HG03025 (cell line): ENCODE results near the gene FBLN1.

Experiments
- ATAC-seq: cut with Tn5 transposase; IDR thresholded peaks from one replicate; pipeline ENCODE4 v1.9.1; 2021; ENCODE audit warnings: mild to moderate bottlenecking, moderate library complexity; ENCODE audit not compliant: unreplicated experiment, low FRiP score

Gene FBLN1

DNA sequence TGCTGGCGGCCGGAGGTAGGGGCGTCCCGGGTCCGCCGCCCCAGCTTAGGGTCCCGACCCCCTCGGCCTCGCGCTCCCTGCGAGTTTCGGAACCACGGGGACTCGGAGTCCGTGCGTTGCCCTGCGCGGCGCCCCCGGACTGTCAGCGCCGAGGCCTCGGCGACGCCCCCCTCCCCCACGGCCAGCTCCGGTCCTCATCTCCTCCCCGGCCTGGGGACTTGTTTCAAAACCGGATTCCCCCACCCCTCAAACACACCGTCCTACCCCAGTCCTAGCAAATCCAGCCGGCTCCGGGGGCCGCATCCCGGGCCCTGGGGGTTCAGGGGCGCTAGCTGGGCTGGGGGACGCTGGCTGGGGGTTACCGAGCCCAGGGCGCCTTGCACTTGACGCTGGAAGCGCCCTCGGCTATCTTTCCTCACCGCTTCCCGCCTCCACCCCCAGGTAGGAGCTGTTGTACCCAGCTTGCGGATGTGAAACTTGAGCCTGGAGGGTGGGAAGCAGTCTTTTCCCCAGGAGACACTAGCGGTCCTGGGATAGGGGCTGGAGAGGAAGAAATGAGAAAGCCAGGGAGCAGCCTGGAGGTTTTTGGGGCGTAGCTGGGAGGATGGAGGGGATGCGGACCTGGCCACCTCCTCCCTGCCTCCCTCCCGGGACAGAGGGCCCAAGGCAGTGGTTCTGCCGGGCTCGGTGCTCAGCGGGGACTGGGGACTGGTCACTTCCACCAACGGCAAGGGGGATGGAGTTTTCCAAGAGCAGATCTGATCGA, 550 bp downstream of the FBLN1 start:
- no peak for ATAC-seq

DNA sequence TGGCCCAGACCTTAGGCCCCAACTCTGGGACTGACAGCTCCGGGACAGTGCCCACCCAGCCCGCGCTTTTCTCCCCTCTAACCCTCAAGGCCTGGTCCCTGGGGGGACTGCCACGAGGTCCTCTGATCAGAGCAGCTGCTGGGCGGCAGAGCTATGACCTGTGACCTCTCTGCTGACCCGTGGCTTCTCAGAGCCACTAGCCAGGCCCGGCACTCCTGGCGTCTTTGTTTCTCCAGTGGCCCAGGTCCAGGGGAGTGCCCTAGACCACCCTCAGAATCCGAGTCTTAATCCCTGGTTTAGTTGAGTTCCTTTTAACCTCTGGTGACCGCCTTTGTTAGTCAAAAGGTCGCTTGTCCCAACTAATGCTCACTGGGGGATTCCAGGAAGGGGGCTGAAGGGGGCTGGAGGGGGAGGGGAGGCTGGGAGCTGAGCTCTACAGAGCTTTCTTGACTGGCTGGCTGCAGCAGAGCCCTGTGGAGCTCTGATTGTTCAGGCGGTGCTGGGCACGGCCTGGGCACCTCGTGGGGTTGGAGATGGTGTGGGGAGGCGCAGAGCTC, 1.2 kb downstream of the FBLN1 start:
- ATAC-seq = no peak

DNA sequence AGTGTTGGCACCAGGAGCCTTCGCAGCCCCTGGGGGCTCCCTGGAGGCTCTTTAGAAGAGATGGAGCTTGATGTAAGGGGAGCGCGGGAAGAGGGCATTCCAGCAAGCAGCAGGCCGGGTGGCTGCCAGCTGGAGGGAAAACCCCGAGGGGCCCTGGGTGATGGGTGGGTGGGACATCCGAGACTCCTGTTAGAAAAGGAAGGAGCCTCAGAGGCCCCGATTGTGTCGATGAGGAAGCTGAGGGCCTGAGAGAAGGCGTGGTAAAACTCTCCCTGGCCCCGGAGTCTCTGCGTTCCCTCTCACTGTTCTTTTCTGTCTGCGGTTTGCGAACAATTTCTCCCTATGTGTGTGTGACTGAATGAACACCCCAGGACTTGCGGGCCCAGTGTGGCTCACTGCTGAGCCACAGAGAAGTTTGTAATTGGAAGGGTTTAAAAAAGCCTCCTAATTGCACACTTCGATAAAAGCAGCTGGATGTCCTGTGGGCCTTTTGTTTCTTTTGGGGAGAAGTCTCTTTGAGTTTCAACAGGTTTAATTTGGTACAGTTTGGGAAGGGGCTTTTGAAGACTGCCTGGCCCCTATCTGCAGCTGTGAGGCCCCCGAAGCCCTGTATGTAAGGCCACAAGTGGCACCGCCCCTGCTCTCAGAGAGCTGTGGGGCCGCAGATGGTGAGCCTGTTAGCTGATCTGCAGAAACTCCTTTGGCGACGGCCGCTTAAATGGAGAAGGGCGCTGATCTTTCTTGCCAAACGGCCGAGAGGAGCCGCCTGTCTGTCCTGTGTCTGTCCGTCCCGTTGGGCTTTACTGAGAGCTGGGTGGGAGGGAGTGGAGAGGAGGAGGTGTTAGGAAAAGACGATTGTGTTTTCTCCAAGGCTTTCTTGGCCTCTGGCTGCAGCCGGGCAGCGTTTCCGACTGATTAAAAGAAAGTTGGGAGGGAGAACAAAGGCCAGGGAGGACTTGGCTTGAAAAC, 2.0 kb downstream of the FBLN1 start:
- ATAC-seq = no peak

DNA sequence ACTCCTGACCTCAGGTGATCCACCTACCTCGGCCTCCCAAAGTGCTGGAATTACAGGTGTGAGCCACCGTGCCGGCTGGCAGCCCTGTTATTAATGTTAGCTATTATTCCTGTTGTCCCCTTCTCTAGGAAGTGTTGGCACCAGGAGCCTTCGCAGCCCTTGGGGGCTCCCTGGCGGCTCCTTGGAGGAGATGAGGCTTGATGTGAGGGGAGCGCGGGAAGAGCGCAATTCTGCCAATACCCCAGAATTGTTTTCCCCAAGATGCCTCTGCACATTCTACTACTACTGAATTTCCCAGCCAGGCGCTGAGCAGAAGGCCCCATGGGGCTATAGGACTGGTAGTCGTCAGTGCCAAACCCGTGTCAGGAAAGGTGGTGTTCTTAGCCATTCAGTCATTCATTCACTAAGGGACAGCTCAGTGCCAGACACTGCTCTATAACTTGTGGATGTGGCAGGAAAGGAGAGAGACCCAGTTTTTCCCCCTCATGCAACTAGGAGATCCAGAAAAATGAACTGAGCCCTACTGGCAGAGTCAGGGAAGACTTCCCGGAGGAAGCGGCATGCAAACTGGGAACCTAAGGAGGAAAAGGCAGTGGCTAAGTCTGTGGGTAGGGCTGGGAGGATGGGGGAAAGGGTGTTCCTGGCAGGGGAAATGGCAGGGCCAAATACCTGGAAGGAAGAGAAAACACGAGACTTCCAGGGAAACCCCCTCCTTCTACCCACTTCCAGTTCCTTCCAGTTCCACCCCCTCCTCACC, 3.5 kb downstream of the FBLN1 start:
- no peak for ATAC-seq

DNA sequence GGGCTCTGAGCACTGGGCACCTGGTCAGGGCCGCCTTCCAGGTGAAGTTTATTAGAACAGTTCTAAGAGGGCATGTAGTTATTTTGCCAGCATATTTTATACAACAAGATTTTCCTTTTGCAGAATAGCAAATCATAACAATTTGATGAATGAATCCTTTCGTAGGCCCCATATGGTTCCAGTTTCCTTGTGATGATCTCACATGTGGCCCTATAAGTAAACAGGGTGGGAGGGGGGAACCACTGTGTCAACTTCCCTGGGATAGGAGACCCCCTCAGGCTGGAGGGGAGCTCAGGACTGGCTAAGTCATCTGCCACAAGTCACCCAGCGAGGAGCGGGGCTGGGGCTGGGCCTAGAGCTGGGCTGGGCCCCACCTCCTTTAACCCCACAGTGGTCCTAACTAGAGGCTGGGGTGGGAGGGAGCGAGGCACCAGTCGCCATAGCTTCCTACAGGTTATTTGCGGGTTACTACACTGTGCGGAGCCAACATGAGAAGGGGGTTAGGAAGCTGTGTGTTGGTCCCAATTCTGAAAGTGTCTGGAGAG, 4.2 kb downstream of the FBLN1 start:
- no peak for ATAC-seq

DNA sequence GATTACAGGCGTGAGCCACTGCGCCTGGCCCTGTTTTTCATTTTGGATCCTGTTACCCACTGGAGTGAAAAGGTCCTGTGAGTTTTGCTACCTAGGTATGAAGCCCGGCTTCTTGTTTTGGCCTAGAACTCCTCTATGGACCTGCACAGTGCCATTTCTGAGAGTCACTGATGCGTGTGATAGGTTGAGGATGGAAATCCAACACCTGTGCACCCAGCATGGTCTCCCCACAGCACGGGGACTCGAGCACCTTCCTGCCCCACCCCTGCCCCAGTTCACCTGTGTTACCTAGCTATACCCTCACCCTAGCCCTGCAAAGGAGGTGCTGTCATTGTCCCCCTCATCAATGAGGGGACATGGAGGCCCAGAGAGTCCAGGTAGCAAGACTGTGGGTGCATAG, 5.1 kb downstream of the FBLN1 start:
- ATAC-seq = no peak

DNA sequence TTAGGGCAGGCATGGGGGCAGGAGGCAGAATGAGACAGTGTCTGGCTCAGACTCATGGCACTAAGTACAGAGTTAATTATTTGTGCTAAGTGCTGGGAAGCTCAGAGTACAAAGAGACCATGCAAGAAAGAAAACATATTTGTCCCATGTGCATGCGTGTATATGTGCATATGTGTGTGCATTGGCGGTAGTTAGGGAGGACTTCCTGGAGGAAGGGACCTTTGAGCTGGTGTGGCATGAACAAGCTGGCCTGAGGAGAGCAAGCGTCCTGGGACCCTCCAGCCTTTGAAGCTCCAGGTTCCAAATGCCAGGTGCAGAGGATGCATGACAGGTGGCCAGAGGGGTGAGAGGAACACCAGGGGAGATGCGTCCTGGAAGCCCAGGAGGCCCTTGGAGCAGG, 6.1 kb downstream of the FBLN1 start:
- no peak for ATAC-seq

DNA sequence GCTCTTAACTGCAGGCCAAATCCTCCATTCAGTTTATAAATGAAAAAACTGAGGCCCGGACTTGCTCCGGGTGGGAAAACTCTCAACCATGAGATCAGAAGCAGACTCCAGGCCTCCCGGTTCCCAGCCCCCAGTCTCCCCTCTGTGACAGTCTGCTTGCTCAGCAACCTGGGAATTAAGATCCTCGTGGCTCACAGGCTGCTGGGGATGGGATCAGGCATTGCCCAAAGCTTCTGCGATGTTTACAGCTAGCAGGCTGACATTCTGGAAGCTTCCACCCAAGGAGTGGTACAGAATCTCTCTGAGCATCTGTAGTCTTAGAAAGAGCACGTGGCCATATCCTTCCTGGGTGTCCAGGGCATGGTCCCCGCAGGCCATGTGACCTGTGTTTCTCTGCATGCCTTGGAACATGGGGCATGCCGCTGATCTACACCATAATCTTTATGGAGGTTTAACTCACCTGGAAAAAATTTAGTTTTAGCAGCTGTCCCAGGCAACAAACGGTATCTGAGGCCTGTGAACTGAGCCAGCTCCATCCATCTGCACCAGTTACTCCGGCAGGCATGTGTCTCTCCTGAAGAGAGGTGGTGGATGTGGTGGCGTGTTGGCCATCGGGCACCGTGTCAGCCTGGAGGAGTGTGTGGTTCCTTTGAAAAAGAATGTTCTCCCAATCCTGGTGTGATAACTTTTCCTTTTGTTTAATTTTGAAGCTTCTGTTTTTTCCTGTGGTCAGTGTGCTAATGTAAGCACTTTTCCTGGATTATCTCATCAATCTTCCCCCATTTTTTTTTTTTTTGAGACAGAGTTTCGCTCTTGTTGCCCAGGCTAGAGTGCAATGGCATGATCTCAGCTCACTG, 7.9 kb downstream of the FBLN1 start:
- no peak for ATAC-seq

DNA sequence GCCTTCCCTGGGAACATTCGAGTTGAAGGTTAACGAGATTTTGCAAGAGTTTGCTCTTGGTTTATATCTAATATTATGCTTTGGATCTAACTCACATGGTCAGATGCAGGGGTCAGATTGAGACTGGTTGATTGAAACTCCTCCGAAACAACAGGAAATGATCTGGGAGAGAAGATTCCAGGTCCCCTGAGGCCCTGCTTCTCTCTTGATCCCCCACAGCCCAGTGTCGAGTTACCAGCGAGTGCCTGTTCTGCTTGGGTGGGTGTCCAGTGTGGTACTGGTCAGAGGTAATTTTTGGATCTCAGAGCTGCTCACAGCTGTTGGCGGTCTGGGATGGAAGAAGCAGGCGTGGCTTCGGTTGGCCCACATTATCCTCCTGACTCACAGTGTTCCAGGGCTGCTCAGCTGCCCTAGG, 9.2 kb downstream of the FBLN1 start:
- ATAC-seq = no peak

DNA sequence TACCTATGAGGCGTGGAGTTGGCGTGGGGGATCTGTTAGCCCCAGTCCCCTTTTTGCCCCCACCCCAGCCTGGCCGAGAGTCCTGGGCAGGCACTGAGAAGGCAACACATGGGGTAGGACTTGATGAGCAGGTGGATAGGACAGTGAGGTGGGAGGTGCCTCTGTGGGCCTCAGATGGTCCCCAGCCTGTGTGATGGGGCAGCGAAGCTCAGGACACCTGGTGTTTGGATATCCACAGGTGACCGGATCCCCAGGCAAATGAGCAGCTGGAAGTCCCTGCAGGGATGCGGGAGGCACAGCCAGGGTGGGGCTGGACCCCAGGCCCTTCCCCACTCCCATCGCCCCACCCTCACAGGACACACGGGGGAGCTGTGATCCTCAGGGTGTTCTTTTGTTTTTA, 9.7 kb downstream of the FBLN1 start:
- no peak for ATAC-seq

DNA sequence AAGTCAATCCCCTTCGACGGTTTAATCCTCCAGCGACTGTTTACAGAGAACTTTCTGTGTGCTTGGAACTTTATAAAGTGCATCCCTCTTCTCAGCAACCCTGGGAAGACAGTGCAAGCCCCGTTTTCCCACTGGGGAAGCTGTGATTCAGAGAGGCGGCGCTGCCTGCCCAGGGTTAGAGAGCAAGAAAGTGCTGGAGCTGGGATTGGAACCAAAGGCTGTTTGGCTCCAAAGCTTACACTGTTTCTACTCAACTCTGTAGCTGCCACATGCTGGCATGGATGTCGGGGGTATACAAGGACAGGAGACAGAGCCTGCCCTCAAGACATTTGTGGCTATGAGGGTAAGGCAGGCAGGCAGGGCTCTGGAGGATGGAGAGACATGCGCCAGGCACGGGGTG, 13.0 kb downstream of the FBLN1 start:
- ATAC-seq = no peak

DNA sequence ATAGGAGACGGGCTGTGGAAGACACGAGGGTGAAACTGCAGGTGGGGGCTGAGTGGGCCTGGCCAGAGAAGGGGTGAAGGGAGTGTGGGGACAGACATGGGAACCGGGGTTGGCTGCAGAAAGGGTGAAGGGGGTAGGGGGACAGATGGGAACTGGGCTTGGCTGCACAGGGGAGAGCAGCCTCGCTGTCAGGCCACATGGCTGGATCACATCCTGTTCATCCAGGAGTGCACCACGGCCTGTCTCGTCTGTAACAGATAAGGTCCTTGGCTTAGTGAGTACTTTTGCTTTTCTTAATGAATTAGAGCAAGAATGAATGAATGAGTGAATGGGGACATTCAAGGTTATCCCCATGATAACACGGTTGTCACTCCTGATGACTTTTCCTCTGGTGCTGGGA, 13.5 kb downstream of the FBLN1 start:
- ATAC-seq = no peak

DNA sequence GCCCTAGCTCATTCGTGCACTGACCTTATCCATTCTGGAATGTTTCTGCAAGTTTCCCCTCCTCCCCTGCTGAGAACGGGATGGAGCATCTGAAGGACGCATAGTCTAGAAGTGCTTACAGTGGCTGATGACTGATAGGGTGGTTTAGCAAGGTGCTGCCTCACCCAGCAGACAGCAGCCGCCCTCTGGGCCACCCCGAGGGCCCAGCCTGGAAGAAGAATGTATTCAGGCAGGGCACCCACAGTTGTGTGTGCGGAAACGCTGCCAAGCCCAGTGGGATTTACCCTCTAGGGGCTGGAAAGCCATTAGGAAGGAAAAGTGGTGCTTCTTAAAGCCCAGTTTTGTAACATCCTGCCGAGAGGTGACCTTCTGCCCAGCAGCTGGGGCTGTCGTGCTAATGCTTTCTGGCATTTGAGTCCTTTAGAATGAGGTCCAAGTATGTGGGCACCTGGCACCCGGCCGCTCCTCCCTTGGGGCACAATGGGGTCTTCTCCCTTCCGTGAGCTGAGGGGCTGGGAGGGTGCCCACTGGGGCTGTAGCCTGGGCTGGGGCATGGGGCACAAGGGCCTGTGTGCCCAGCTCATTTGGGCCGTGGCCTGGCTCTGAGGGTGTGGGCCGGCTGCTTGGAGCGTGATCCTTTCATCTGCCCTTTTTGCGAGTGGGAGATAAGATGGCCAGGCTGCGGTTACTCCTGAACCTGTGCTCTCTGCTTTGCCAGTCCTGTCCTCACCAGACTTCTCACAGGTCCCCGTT, 14.4 kb downstream of the FBLN1 start:
- no peak for ATAC-seq

DNA sequence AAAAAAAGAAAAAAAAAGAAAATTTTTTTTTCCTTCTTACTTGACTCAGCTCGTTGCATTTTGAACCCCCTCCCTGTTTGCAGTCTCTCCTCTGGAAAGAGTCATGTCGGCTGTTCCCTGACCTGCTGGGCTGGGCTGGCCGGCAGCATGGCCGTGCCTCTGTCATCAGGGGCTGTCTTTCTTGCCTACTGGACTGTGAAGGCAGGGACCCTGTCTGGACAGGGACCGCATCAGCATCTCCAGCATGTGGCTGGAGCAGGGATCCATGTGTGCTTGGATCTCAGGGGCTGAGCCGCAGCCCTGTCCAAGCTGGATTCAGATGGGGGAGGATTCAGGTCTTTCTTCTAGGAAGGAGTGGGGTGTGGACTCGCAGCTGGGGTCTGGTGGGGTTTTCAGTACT, 15.5 kb downstream of the FBLN1 start:
- no peak for ATAC-seq

DNA sequence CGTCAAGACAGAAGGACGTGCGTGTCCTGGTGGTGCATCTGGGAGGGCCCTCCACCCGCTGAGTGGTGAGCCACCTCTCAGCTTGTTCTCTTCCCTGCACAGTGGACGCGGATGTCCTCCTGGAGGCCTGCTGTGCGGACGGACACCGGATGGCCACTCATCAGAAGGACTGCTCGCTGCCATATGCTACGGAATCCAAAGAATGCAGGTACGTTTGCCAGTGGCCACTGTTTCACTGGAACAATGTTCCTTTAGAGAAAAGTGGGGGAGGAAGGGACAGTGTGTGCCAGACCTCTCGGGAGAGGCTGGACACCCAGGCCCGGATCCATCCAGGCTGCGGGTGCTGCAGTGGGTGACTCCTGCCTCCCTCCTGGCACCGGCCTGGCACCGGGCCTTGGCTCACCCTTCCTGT, 15.9 kb downstream of the FBLN1 start:
- ATAC-seq = no peak

DNA sequence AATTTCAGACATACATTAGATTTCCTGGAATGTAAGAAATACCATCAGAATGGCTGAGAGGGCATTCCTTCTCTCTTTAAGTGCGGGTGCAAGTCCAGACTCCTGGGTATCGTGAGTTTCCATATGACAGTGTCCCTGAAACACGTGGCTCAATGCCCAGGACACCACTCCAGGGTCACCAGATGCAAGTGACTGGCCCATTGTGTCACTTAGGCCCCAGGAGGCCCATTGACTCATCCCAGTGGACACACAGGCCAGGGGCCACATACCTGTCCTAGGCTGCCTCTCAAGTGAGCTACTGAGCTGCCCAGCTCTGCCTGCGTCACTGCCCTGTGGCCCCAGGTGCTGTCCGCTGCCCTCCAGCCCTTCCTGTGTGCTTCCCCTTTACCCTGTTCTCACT, 18.5 kb downstream of the FBLN1 start:
- ATAC-seq = no peak

DNA sequence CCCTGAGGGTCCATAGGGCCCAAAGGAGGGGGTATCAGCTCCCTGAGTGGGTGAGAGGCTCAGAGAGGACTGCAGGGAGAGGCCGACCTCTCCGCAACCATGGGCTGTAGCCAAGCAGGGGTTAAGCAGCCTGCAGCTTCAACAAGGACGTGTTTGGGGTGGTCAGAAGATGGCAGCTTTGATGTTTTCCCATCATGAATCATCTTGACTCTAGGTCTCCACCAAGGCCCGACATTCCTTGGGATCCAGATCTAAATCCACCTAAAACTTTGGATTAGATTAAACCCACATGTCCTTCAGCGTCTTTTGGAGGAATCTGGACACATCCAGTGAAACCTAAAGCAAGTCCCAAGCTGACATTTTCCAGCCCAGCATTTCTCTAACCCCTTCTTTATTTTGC, 19.8 kb downstream of the FBLN1 start:
- no peak for ATAC-seq

DNA sequence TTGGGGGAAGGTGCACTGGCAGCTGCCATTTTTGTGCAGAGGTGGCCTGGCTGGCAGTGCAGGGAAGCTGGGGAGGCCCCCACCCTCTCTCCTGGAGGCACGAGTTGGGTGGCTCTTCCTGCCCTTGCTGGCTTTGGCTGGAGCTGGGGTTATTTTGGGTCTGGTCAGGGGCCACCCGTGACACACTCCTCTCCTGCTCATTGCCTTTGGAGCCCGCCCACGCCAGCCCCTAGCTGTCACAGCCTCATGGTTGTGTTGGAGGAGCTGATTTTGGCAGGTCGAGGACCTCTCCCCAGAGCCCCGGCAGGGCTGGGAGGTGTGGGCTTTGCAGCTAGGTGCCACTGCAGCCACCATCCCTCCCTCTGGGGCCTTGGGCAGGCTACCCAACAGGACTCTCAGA, 21.5 kb downstream of the FBLN1 start:
- no peak for ATAC-seq

DNA sequence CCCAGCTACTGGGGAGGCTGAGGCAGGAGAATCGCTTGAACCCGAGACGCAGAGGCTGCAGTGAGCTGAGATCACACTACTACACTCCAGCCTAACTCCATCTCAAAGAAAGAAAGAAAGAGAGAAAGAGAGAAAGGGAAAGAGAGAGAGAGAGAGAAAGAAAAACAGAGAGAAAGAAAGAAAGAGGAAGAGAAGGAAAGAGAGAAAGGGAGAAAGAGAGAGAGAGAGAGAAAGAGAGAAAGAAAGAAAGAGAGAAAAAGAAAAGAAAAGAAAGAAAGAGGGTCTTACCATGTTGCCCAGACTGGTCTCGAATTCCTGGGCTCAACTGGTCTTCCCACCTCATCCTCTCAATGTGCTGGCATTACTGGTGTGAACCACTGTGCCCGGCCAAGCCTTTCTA, 22.3 kb downstream of the FBLN1 start:
- ATAC-seq = no peak
